ENCODE data around the gene CHAC1.
A peak's percentile ranks its signal among the peaks of the same experiment; 100 is the strongest.

Gene CHAC1

GRCh38 chr15:40925863-40926658 is 27.2 kb upstream of the CHAC1 start:
- DNase-seq, result no peak

- DNase-seq, result no peak
Measured at GRCh38 chr15:40926659-40927494, 26.4 kb upstream of the CHAC1 start.

- DNase-seq, result no peak
Measured at GRCh38 chr15:40927495-40927872, 25.8 kb upstream of the CHAC1 start.

GRCh38 chr15:40927873-40928806 is 25.1 kb upstream of the CHAC1 start:
- peak; percentile 59 for DNase-seq

GRCh38 chr15:40928821-40929659 is 24.2 kb upstream of the CHAC1 start, which contains the start of gene DLL4:
DLL4 (plus strand) TSS chr15:40929340; CDS start chr15:40929669, 329 bp downstream.
- DNase-seq, result peak; percentile 47

GRCh38 chr15:40929660-40930429 is 23.4 kb upstream of the CHAC1 start:
- no peak for DNase-seq

GRCh38 chr15:40930430-40931299 is 22.6 kb upstream of the CHAC1 start:
- DNase-seq, result no peak

- no peak for DNase-seq
Measured at GRCh38 chr15:40931300-40932142, 21.8 kb upstream of the CHAC1 start.

- no peak for DNase-seq
Measured at GRCh38 chr15:40932156-40932555, 21.1 kb upstream of the CHAC1 start.

GRCh38 chr15:40932649-40933516 is 20.4 kb upstream of the CHAC1 start:
- no peak for DNase-seq

- DNase-seq, result no peak
Measured at GRCh38 chr15:40933517-40933902, 19.8 kb upstream of the CHAC1 start.

GRCh38 chr15:40934457-40934856 is 18.8 kb upstream of the CHAC1 start:
- DNase-seq, result no peak

- DNase-seq, result no peak
Measured at GRCh38 chr15:40936234-40936708, 17.0 kb upstream of the CHAC1 start.

- no peak for DNase-seq
Measured at GRCh38 chr15:40936709-40937666, 16.3 kb upstream of the CHAC1 start.

GRCh38 chr15:40937762-40938535 is 15.3 kb upstream of the CHAC1 start:
- DNase-seq, result no peak

- DNase-seq, result no peak
Measured at GRCh38 chr15:40938536-40938870, 14.8 kb upstream of the CHAC1 start.

Data from NCI-H187 treated with DMSO at 0.1 percent for 48 hours (cell line).